HG03135 (cell line): Measurements from ENCODE around the gene CYB5D1.

Source experiments
- ATAC-seq: cut with Tn5 transposase; IDR thresholded peaks from one replicate; pipeline ENCODE4 v1.9.1; 2021; ENCODE audit warnings: mild to moderate bottlenecking, moderate library complexity; ENCODE audit not compliant: unreplicated experiment

CYB5D1 gene

GRCh38 chr17:7843536-7844291 lies 14.1 kb upstream of the CYB5D1 start:
- ATAC-seq = peak; percentile 31

DNA sequence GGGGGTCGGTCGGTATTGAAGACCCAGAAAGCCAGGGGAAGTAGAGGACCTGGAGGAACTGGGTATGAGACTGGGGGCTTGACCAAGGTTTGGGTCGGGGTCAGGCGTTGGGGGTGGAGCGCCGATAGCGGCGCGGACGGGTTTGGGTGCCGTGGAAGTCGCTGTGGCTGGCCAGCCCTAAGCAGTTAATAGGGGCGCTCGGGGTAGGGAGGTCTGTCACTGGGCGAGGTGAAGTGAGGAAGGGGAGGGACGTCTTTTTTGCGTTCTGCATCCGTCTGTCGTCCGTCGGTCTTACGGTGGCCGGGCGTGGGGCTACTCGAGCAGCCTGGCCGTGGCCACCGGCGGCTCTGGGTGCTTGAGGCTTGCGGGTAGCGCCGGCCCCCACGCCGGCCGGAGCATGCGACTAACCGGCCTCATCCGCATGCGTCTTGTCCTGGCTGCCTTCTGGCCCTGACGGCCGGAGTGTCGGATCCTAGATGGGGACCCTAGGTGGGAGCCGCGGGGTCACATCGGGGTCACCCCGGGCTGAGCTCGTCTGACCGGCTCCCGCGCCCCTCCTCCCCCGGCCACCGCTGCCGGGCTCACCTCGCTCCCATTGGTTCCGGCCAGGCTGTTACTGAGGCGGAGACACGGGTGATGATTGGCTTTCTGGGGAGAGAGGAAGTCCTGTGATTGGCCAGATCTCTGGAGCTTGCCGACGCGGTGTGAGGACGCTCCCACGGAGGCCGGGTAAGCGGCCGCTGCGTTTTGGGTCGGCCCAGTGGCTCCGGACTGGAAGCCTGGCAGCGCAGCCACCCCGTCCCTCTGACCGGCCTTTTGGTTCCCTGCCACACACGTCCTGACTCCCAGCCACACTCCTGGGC lies 13.3 kb upstream of the CYB5D1 start:
- ATAC-seq = peak; percentile 42

DNA sequence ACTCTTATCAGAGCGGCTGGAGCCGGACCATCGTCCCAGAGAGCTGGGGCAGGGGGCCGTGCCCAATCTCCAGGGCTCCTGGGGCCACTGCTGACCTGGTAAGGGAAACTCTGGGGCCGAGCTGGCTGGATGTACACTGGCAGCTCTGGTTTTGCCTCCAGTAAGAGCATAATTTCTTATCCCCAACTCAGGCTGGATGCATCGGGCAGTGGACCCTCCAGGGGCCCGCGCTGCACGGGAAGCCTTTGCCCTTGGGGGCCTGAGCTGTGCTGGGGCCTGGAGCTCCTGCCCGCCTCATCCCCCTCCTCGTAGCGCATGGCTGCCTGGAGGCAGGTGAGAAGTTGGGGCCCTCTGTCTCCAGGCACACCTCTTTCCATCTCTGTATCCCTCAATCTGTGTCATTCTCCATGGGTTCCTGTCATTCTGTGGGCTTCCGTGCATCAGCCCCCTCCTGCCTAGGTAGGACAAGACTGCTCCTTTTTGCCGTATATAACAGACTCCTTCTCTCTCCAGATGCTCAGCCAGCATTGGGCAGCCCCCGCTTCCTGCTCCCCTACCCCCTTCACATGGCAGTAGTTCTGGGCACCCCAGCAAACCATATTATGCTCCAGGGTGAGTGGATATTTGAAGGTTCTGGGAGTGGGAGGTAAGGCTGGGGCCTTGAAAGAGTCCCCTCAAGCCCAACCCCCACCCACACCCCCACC lies 12.3 kb upstream of the CYB5D1 start:
- ATAC-seq = no peak

DNA sequence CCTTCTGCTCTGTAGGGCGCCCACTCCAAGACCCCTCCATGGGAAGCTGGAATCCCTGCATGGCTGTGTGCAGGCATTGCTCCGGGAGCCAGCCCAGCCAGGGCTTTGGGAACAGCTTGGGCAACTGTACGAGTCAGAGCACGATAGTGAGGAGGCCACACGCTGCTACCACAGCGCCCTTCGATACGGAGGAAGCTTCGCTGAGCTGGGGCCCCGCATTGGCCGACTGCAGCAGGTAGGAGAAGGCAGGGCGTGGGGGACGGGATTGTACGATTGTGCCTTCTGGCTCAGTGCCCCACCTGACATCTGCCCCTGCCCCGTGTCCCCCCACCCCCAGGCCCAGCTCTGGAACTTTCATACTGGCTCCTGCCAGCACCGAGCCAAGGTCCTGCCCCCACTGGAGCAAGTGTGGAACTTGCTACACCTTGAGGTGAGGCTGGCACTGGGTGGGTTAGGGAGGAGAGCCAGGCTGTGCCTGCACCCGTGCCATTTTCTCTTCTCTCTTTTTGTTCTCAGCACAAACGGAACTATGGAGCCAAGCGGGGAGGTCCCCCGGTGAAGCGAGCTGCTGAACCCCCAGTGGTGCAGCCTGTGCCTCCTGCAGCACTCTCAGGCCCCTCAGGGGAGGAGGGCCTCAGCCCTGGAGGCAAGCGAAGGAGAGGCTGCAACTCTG lies 11.6 kb upstream of the CYB5D1 start:
- ATAC-seq = no peak

GRCh38 chr17:7846765-7847661 lies 10.8 kb upstream of the CYB5D1 start:
- ATAC-seq = no peak

DNA sequence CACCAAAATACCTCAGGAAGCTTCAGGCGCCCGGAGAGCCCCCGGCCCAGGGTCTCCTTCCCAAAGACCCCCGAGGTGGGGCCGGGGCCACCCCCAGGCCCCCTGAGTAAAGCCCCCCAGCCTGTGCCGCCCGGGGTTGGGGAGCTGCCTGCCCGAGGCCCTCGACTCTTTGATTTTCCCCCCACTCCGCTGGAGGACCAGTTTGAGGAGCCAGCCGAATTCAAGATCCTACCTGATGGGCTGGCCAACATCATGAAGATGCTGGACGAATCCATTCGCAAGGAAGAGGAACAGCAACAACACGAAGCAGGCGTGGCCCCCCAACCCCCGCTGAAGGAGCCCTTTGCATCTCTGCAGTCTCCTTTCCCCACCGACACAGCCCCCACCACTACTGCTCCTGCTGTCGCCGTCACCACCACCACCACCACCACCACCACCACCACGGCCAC lies 9.6 kb upstream of the CYB5D1 start:
- no peak for ATAC-seq

- no peak for ATAC-seq
Observed at GRCh38 chr17:7848739-7849129, 9.1 kb upstream of the CYB5D1 start.

GRCh38 chr17:7849130-7849750 lies 8.6 kb upstream of the CYB5D1 start:
- no peak for ATAC-seq

- ATAC-seq = no peak
Observed at GRCh38 chr17:7849751-7850504, 7.9 kb upstream of the CYB5D1 start.

DNA sequence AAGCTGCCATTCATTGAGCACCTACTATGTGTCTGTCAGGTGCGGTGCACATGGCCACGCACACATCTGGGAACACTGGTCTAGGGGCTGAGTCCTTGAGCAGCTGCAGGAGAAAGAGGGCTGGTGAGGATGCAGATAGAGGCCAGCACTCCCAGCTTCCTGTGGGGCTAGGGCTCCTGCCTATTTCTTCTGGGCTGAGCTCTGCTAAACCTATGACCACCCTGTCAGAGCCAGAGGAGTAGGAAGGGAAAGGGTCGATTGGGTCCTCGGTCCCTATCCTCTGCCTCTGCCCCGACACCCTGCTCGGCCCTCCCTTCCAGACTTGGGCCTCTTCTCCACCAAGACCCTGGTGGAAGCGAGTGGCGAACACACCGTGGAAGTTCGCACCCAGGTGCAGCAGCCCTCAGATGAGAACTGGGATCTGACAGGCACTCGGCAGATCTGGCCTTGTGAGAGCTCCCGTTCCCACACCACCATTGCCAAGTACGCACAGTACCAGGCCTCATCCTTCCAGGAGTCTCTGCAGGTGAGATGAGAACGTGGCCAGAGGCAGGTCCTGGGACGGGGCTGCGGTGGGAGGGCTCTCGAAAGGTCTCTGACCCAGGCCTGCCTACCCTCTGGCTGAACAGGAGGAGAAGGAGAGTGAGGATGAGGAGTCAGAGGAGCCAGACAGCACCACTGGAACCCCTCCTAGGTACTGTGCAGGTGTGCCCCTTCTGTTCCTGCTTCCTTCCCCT lies 6.9 kb upstream of the CYB5D1 start:
- no peak for ATAC-seq

DNA sequence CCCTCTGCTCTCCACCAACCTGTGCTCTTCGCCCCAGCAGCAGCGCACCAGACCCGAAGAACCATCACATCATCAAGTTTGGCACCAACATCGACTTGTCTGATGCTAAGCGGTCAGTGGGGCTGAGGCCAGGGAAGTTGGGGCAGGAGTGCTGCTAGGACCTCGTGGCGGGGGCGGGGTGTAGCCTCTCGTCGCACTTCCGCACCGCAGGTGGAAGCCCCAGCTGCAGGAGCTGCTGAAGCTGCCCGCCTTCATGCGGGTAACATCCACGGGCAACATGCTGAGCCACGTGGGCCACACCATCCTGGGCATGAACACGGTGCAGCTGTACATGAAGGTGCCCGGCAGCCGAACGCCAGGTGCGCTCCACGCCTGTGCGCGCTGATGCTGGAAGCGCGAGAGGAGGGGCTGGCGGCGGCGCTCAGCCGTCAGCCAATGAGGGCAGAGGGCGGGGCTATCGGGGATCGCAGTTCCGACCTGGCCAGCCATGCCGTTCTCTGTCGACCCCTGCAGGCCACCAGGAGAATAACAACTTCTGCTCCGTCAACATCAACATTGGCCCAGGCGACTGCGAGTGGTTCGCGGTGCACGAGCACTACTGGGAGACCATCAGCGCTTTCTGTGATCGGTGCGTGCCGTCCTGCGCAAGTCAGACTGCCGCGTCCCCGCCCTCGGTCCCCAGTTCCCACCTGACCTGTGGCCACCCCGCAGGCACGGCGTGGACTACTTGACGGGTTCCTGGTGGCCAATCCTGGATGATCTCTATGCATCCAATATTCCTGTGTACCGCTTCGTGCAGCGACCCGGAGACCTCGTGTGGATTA lies 6.2 kb upstream of the CYB5D1 start:
- peak; percentile 65 for ATAC-seq

GRCh38 chr17:7852262-7852670 lies 5.5 kb upstream of the CYB5D1 start:
- ATAC-seq = no peak

DNA sequence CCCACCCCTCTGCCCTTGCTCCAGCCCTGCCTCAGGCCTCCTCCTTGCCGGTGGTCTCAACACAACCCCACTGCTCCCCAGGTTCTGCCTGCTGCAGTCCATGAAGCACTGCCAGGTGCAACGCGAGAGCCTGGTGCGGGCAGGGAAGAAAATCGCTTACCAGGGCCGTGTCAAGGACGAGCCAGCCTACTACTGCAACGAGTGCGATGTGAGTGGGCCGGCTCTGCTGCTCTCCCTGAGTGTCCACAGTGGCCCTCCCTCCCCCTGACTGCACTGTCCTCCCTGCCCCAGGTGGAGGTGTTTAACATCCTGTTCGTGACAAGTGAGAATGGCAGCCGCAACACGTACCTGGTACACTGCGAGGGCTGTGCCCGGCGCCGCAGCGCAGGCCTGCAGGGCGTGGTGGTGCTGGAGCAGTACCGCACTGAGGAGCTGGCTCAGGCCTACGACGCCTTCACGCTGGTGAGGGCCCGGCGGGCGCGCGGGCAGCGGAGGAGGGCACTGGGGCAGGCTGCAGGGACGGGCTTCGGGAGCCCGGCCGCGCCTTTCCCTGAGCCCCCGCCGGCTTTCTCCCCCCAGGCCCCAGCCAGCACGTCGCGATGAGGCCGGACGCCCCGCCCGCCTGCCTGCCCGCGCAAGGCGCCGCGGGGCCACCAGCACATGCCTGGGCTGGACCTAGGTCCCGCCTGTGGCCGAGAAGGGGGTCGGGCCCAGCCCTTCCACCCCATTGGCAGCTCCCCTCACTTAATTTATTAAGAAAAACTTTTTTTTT lies 4.7 kb upstream of the CYB5D1 start:
- ATAC-seq = no peak

DNA sequence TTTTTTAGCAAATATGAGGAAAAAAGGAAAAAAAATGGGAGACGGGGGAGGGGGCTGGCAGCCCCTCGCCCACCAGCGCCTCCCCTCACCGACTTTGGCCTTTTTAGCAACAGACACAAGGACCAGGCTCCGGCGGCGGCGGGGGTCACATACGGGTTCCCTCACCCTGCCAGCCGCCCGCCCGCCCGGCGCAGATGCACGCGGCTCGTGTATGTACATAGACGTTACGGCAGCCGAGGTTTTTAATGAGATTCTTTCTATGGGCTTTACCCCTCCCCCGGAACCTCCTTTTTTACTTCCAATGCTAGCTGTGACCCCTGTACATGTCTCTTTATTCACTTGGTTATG lies 4.1 kb upstream of the CYB5D1 start:
- ATAC-seq = no peak

GRCh38 chr17:7854078-7854777 lies 3.6 kb upstream of the CYB5D1 start:
- ATAC-seq = no peak
